Ovary (tissue), 3 donors: ENCODE data around the gene SLC35C1.

ENCODE experiments used
- POLR2A ChIP-seq: fragments of 450-650 bp; IDR thresholded peaks from one replicate; pipeline ENCODE4 v1.6.1; 2017; ENCODE audit warnings: antibody characterized with exemption, mild to moderate bottlenecking, moderate library complexity
- TF ChIP-seq, protein P1 (sequence below), 3 donors: fragments of 450-650 bp in 2 of 3; fragments of 200-600 bp in 1 of 3; IDR thresholded peaks; one replicate each; pipeline versions ENCODE4 v1.5.1 to v1.8.0; 2016 to 2022; ENCODE audit warnings: antibody characterized with exemption in 3 of 3, mild to moderate bottlenecking in 1 of 3
- donor health status: DM: no; HTN: no; CAD: no.

DNA sequence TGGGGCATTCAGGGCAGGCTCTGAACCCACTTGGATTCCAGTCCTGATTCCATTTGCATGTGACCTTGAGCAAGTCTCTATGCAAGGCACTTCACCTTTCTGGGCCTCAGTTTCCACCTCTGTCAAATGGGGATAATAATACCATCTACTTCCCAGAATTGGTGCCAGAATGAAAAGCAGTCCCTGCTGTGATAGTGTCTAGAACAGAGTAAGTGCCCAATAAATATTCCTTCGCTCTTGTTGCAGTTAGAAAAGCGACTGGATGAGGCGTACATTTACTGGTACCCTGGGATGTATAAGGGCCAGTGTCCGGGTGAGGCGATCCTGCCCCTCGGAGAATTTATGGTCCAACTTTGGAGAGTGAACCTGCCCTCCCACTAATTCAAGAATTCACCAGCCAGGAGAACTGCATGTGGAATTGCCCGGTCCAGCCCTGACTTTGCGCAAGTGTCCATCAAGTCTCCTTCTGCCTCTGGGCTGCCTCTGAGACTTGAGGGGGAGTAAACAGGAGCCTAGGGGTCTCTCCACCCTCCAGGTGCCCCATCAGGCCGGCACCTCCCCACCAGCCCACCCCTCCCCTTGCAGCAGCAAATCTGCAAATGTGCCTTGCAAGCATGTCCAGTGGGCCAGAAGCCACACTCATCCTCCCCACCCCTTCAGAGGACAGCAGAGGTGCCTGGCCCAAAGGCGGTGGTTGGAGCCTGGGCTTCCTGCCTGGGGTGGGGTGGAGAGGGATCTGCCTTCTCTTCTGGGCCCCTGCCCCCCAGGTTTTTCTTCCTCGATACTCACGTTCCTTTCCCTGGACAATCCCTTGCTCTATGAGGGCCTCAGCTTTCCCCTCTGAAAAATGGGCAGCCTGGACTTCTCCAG, 30.9 kb upstream of the SLC35C1 start:
- TF ChIP-seq, protein P1, sequence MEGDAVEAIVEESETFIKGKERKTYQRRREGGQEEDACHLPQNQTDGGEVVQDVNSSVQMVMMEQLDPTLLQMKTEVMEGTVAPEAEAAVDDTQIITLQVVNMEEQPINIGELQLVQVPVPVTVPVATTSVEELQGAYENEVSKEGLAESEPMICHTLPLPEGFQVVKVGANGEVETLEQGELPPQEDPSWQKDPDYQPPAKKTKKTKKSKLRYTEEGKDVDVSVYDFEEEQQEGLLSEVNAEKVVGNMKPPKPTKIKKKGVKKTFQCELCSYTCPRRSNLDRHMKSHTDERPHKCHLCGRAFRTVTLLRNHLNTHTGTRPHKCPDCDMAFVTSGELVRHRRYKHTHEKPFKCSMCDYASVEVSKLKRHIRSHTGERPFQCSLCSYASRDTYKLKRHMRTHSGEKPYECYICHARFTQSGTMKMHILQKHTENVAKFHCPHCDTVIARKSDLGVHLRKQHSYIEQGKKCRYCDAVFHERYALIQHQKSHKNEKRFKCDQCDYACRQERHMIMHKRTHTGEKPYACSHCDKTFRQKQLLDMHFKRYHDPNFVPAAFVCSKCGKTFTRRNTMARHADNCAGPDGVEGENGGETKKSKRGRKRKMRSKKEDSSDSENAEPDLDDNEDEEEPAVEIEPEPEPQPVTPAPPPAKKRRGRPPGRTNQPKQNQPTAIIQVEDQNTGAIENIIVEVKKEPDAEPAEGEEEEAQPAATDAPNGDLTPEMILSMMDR (IDR thresholded peaks at IDR 0.05) = no peak
- no peak for TF ChIP-seq POLR2A
